GM19240 (cell line): ENCODE results near the gene CDC34.

ENCODE experiments used
- DNase-seq: peaks from one replicate; pipeline ENCODE4 v3.0.0; 2011; ENCODE audit warnings: low spot score; ENCODE audit not compliant: insufficient read length

CDC34 gene

GRCh38 chr19:531753-532560, at the start of gene CDC34:
TSS of gene CDC34 (plus strand) at chr19:531760. CDS start at chr19:531932, 172 bp downstream.
- DNase-seq: peak; percentile 62

DNA sequence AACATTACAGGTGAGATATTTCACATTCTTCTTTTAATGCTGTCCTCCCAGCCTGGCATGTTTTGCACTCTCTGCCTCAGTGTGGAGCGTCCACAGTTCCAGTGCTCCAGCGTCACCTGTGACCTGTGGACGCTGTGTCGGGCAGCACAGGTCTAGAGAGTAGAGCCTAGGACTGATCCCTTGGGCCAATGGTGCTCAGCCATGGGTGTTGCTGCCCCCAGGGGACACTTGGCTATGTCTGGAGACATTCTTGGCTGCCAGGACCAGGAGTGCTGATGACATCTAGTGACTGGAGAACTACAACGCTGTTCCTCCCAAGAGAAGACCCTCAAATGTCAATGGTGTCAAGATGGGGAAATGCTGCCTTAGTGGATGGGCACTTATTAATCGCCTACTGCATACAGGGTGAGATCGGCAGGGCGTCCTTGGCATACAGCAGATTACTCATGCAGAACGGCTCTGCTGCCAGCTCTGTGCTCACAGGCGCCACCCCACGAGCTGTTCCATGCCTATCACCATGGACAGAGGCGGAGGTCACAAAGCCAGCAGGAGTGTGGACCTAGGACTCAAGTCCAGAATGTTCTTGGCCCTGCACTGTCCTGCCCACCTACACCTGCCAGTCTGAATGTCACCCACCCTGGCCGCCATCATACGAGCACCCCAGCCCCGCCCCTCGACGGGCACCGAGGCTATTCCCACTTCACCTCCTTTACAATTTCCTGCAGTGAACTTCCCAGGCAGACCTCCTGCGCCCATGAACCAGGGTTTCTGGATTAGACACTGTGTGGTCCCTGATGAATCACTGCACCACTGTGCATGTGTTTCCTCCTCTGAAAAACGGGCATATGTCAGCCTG, 49.1 kb upstream of the CDC34 start:
- no peak for DNase-seq

DNA sequence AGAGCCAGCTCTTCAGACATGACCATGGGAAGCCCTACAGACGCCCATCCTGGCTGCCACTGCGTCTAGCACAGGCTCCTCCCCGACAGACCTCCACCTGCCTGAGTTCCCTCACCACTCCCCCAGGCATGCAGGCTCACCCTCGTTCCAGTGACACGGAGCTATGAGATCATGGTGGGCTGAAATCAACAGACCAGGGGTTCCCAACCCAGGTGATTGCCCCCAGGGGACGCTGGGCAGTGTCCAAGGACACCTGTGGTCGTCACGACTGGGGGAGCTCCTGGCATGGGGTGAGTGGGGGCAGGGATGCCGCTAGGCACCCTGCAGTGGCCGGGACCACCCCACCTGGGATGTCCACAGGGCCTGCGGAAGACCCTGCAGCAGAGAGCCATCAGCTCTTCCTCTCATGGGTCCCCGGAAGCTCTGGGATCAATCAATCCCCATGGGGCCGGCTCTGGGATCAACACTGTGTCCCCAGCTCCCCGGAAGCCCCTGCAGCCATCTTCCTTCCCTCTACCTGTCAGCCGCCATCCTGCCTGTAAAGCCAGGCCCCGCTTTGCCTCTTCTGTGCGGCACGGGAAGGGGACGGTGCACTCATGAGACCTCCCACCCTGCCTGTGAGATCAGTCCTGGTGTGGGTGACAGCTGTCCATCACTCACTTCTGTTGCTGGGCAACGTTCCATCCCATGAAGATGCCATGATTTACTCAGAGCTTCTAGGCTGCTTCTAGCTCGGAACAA, 48.1 kb upstream of the CDC34 start:
- no peak for DNase-seq

- DNase-seq: no peak
Measured at GRCh38 chr19:484494-484893, 47.1 kb upstream of the CDC34 start.

GRCh38 chr19:485077-485476, 46.5 kb upstream of the CDC34 start:
- DNase-seq: no peak

DNA sequence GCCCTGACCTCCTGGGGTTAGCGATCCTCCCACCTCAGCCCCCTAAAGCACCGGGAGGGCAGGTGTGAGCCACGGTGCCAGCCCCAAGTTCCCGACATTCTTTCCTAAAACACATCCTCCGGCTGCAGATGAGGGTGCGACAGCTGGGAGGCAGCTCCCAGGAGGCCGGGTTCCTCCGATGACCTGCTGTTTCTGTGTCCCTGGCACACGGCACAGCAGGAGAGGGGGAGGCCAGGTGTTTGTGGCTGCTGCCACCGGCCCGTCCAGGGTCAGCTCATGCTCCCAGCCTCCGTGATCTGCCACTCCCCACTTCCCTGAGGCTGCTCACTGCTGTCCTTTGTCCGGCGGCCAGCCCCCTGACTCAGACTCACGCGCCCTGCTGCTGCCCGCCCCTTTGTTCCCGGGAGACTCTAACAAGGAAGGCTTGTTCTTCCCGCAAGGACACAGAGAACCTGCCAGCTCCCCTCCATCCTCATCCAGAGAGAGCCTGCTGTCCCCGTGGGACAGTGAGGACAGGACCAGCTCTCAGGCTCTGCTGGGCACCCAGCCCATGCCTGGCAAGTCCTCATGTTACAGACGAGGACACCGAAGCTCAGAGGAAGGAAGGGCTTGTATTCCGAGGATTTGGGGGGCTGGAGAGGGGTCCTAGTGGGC, 45.9 kb upstream of the CDC34 start:
- no peak for DNase-seq

DNA sequence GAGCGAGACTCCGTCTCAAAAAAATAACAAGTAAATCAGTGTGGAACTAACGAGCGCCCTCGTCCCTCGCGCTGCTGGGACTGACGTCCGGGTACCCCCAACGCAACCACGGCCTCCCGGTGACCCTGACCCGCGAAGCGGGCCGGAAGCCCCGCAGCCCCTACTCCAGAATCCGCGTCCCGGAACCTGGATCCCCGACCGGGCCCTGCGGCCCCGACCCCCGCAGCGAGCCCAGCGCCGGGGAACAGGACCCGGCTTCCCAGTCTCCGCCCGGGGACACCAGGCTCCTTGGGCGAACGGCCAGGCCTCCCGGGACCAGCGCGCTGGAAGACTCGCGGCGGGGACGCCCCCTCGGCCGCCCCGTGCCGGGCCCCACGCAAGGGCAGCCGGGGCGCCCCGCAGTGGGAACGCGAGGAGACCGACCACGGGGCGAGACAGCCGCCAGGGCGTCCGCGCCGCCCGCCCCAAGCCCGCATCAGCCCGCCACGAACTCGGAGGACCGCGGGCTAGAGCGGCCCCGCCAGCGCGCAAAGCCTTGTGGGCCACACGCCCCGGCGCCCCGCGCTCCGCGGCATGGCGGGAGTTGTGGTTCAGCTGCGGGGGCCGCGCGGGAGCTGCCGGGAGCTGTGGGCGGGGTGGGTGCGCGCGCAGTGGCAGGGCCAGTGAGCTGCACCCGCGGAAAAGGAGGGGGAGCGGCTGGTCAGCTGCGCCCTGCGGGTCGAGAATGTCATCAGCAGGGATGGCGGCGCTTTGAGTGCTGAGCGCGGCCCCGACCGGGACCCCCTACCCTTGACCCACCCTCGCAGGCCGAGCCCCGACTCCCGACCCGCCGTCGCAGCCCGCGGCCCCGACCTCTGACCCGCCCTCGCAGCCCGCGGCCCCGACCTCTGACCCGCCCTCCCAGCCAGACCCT, 42.8 kb upstream of the CDC34 start:
- DNase-seq: peak; percentile 92

GRCh38 chr19:489418-490196, 42.0 kb upstream of the CDC34 start:
- no peak for DNase-seq

- no peak for DNase-seq
Measured at GRCh38 chr19:491146-491741, 40.3 kb upstream of the CDC34 start.

DNA sequence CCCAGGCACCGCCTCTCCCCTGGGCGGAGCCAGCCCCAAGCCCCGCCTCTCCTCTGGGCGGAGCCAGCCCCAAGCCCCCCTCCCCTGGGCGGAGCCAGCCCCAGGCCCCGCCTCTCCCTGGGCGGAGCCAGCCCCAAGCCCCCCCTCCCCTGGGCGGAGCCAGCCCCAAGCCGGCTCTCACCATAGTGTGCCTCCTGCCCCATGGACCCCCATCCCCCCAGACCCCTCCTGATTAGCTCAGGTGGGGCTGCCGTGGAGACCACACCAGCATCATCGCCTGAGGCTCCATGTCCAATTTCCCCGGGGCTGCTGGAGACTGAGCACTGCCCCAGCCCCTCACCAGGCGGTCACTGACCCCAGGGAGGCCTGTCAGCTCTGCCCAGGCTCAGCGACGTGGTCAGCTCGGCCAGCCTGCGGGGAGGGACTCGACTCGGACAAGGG, 39.4 kb upstream of the CDC34 start:
- no peak for DNase-seq

DNA sequence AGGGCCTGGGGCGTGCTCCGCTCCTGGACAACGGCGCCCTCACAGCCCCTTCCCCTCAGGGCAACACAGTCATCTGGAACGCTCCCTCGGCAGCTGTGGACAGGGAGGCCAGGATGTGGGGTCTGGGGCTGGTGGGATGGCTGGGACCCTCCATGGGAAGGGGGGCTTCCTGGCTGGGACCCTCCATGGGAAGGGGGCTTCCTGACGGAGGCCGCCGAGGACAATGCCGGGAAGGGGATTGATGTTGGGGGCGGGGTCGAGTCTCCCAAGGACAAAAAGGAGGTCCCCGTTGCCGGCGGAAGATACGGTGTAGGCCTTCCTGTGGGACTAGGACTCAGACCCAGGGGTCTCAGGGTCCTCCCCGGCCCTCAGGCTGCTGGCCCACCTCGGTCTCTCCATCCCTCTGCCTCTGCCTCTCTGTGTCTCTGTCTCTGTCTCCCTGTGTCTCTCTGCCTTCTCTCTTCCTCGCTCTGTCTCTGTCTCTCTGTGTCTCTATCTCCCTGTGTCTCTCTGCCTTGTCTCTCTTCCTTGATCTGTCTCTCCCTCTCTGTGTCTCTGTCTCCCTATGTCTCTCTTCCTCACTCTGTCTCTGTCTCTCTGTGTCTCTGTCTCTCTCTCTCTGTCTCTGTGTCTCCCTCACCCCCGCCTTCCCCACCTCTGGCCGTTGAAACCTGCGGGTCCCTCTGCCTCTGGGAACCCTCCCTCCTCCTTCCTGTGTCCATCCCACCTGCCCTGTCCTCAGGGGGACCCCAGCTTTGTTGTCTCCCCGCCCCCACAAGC, 38.0 kb upstream of the CDC34 start:
- DNase-seq: no peak

- DNase-seq: no peak
Measured at GRCh38 chr19:494171-495080, 37.1 kb upstream of the CDC34 start.

GRCh38 chr19:495081-495401, 36.5 kb upstream of the CDC34 start:
- DNase-seq: no peak

GRCh38 chr19:495402-496111, 36.0 kb upstream of the CDC34 start:
- no peak for DNase-seq

- no peak for DNase-seq
Measured at GRCh38 chr19:496112-496665, 35.4 kb upstream of the CDC34 start, which contains the start of gene MADCAM1. TSS of gene MADCAM1 (plus strand) at chr19:496486. CDS start at chr19:496500, 14 bp downstream.

DNA sequence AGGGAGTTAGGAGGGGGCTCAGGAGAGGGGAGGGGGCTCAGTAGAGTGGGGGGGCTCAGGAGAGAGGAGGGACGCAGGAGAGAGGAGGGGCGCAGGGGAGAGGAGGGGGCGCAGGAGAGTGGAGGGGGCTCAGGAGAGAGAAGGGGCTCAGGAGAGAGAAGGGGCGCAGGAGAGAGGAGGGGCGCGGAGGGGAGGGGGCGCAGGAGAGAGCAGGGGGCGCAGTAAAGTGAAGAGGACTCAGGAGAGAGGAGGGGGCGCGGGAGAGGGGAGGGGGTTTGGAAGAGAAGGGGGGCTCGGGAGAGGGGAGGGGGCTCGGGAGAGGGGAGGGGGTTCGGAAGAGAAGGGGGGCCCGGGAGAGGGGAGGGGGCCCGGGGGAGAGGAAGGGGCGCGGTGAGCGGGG, 34.6 kb upstream of the CDC34 start:
- DNase-seq: no peak
